ENCODE data around the gene DEPDC5. TPM values are rescaled to one million over a fixed set of nuclear protein-coding genes. Genes with fewer than 3 reads are reported as not detected.
A peak's percentile ranks its signal among the peaks of the same experiment; 100 is the strongest.
"Not testable (repeated sequence)": the region's sequence is repeated elsewhere in the genome, so short reads cannot be mapped to it uniquely, and the experiment has no call there.

Gene DEPDC5
- total and polyA plus RNA-seq, 5 donors, result 6.9 to 15.3 (median 12.6) TPM

DNA sequence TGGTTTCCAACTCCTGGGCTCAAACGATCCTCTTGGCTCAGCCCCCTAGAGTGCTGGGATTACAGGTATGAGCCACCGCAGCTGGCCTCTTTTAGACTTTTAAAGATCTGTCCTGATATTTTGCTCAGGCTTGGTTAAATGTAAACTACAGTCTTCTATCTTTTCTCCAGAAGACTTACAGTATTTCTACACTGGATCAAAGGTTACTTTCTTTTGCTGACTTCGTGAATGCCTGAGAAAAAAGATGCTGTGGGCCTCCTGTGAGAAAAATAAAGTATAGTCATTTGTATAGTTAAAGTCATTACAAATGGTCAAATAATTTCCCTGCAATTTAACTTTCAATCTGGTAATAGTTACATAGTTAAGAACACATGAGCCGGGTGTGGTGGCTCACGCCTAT, 19.6 kb downstream of the DEPDC5 start:
- DNase-seq (no peak), ATAC-seq (no peak)
- H3K27ac ChIP-seq (ENCODE audit: low read length), result no peak overlapping the region
- H3K9me3 ChIP-seq (ENCODE audit: control insufficient read depth, low read length), result no peaks in the 10 kb centered on the region
- H3K4me1 ChIP-seq (ENCODE audit: control insufficient read depth, insufficient read depth, low read length), result no peaks in the 10 kb centered on the region
- intact Hi-C loops (cut with DNase I), result no loop called here
- 89% methylated on average over 5 of the region's 5 CpGs for WGBS
- no peak overlapping the region for H3K4me3 ChIP-seq (ENCODE audit: low read length)
- H3K27me3 ChIP-seq (ENCODE audit: control insufficient read depth, insufficient read depth), result no peaks in the 10 kb centered on the region

DNA sequence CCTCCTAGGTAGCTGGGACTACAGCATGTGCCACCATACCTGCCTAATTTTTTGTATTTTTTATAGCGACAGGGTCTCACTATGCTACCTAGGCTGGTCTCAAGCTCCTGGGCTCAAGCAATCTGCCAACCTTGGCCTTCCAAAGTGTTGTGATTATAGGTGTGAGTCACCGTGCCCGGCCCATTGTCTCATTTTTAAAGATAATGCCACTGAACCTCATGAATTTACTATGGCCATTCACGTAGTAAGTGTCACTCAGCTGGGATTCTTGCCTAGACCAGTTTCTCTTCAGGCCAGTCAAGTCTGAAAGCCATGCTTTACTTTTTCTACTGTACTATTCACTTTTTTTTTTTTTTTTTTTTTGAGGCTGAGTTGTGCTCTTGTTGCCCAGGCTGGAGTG, 22.4 kb downstream of the DEPDC5 start:
- ATAC-seq (no peak), DNase-seq (no peak)
- WGBS, result 95% methylated on average over 4 of the region's 4 CpGs
- H3K4me1 ChIP-seq (ENCODE audit: control insufficient read depth, insufficient read depth, low read length), result no peaks in the 10 kb centered on the region
- no peak overlapping the region for H3K4me3 ChIP-seq (ENCODE audit: low read length)
- intact Hi-C loops (cut with DNase I), result no loop called here
- H3K27ac ChIP-seq (ENCODE audit: low read length), result no peak overlapping the region
- no peaks in the 10 kb centered on the region for H3K9me3 ChIP-seq (ENCODE audit: control insufficient read depth, low read length)
- no peaks in the 10 kb centered on the region for H3K27me3 ChIP-seq (ENCODE audit: control insufficient read depth, insufficient read depth)

GRCh38 chr22:31789803-31790202, 36.0 kb downstream of the DEPDC5 start:
- Histone ChIP-seq H3K4me3 (ENCODE audit: low read length) (no peak overlapping the region), H3K9me3 (ENCODE audit: control insufficient read depth, low read length) (no peaks in the 10 kb centered on the region), H3K27me3 (ENCODE audit: control insufficient read depth, insufficient read depth) (no peaks in the 10 kb centered on the region), H3K4me1 (ENCODE audit: control insufficient read depth, insufficient read depth, low read length) (no peaks in the 10 kb centered on the region), H3K27ac (ENCODE audit: low read length) (no peak overlapping the region)
- no peak for DNase-seq
- WGBS, result 41% methylated on average over 3 of the region's 3 CpGs
- peak; percentile 67 to 79 for ATAC-seq
- intact Hi-C loops (cut with DNase I), result no loop called here

DNA sequence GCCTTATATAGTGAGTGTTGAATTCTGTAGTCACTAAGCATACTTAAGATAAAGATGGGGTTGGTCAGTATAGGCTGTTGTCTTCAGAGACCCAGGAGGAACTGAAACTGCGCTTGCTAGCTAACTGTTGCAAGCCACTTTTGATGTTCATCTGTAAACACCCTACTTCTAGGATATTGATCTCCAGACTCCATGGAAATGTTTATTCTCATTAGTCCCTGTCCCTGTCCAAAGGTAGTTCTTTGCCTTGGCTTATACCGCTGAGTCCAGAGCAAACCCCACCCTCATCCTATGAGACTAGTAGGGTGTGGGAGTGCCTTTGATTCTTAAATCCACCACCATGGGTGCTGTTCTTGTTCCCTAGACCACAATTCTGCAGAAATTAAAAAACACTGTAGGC, 36.4 kb downstream of the DEPDC5 start:
- intact Hi-C loops (cut with DNase I), result no loop called here
- DNase-seq (no peak), ATAC-seq (peak; percentile 23 to 44)
- no peaks in the 10 kb centered on the region for H3K9me3 ChIP-seq (ENCODE audit: control insufficient read depth, low read length)
- no peak overlapping the region for H3K4me3 ChIP-seq (ENCODE audit: low read length)
- no peaks in the 10 kb centered on the region for H3K4me1 ChIP-seq (ENCODE audit: control insufficient read depth, insufficient read depth, low read length)
- H3K27me3 ChIP-seq (ENCODE audit: control insufficient read depth, insufficient read depth), result no peaks in the 10 kb centered on the region
- WGBS, result 71% methylated on average over 2 of the region's 2 CpGs
- no peak overlapping the region for H3K27ac ChIP-seq (ENCODE audit: low read length)

DNA sequence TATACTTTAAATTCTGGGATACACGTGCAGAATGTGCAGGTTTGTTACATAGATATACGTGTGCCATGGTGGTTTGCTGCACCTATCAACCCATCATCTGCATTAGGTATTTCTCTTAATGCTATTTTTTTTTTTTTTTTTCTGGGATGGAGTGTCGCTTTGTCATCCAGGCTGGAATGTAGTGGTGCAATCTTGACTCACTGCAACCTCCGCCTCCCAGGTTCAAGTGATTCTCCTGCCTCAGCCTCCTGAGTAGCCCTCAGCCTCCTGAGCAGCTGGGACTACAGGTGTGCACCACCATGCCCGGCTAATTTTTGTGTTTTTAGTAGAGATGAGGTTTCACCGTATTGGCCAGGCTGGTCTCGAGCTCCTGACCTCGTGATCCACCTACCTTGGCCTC, 45.5 kb downstream of the DEPDC5 start:
- H3K27ac ChIP-seq (ENCODE audit: low read length); intact Hi-C loops (cut with DNase I); H3K4me1 ChIP-seq (ENCODE audit: control insufficient read depth, insufficient read depth, low read length); ATAC-seq; DNase-seq; H3K9me3 ChIP-seq (ENCODE audit: control insufficient read depth, low read length); H3K27me3 ChIP-seq (ENCODE audit: control insufficient read depth, insufficient read depth); H3K4me3 ChIP-seq (ENCODE audit: low read length): not testable (repeated sequence)
- 85% methylated on average over 8 of the region's 8 CpGs for WGBS

DNA sequence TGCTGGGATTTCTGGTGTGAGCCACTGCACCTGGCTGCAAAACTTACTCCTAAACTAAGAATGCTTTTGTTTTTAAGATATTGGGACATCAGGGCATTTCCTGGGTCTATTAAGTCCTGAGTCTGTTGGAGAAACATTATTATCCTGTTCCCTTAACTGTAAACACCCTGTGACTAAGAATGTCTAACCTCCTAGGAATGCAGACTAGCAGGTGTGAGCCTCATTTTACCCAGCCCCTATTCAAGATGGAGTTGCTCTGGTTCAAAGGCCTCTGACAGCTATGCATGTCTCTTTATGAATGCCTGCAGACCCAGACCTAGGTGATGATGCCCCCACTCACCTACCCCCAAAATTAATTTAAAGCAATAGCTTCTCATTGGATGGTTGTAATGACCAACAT, 46.2 kb downstream of the DEPDC5 start:
- Histone ChIP-seq H3K27ac (ENCODE audit: low read length) (no peak overlapping the region), H3K4me1 (ENCODE audit: control insufficient read depth, insufficient read depth, low read length) (no peaks in the 10 kb centered on the region), H3K4me3 (ENCODE audit: low read length) (no peak overlapping the region), H3K9me3 (ENCODE audit: control insufficient read depth, low read length) (no peaks in the 10 kb centered on the region), H3K27me3 (ENCODE audit: control insufficient read depth, insufficient read depth) (no peaks in the 10 kb centered on the region)
- DNase-seq, result no peak
- intact Hi-C loops (cut with DNase I), result no loop called here
- no peak for ATAC-seq

- ATAC-seq; intact Hi-C loops (cut with DNase I); H3K4me3 ChIP-seq (ENCODE audit: low read length); DNase-seq; H3K4me1 ChIP-seq (ENCODE audit: control insufficient read depth, insufficient read depth, low read length); H3K9me3 ChIP-seq (ENCODE audit: control insufficient read depth, low read length); H3K27me3 ChIP-seq (ENCODE audit: control insufficient read depth, insufficient read depth); H3K27ac ChIP-seq (ENCODE audit: low read length): not testable (repeated sequence)
- 98% methylated on average over 6 of the region's 6 CpGs for WGBS
Observed at GRCh38 chr22:31800861-31801260, 47.0 kb downstream of the DEPDC5 start.

GRCh38 chr22:31802575-31802974, 48.8 kb downstream of the DEPDC5 start:
- no peaks in the 10 kb centered on the region for H3K4me1 ChIP-seq (ENCODE audit: control insufficient read depth, insufficient read depth, low read length)
- no peak for ATAC-seq
- no peaks in the 10 kb centered on the region for H3K9me3 ChIP-seq (ENCODE audit: control insufficient read depth, low read length)
- intact Hi-C loops (cut with DNase I), result no loop called here
- 94% methylated on average over 7 of the region's 7 CpGs for WGBS
- no peak overlapping the region for H3K27ac ChIP-seq (ENCODE audit: low read length)
- H3K4me3 ChIP-seq (ENCODE audit: low read length), result no peak overlapping the region
- H3K27me3 ChIP-seq (ENCODE audit: control insufficient read depth, insufficient read depth), result no peaks in the 10 kb centered on the region
- DNase-seq, result no peak

DNA sequence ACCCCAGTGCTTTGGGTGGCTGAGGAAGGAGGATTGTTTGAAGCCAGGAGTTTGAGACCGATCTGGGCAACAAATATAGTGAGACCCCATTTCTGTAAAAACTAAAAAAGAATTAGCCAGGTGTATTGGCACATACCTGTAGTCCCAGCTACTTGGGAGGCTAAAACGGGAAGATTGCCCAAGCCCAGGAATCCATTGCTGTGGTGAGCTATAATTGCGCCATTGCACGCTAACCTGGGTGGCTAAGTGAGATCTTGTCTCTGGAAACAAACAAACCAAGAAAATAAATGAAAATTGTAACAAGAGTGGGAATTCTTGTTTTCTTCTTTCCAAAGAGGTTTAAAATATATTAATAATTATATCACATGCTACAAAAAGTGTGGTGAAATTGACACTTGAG, 52.9 kb downstream of the DEPDC5 start:
- 95% methylated on average over 4 of the region's 4 CpGs for WGBS
- intact Hi-C loops (cut with DNase I), result no loop called here
- no peak overlapping the region for H3K4me3 ChIP-seq (ENCODE audit: low read length)
- H3K9me3 ChIP-seq (ENCODE audit: control insufficient read depth, low read length), result no peaks in the 10 kb centered on the region
- H3K27ac ChIP-seq (ENCODE audit: low read length), result no peak overlapping the region
- ATAC-seq (no peak), DNase-seq (no peak)
- H3K27me3 ChIP-seq (ENCODE audit: control insufficient read depth, insufficient read depth), result no peaks in the 10 kb centered on the region
- no peaks in the 10 kb centered on the region for H3K4me1 ChIP-seq (ENCODE audit: control insufficient read depth, insufficient read depth, low read length)

GRCh38 chr22:31812977-31813605, 59.3 kb downstream of the DEPDC5 start:
- no peak overlapping the region for H3K4me3 ChIP-seq (ENCODE audit: low read length)
- no peak for ATAC-seq
- H3K4me1 ChIP-seq (ENCODE audit: control insufficient read depth, insufficient read depth, low read length), result no peaks in the 10 kb centered on the region
- H3K27me3 ChIP-seq (ENCODE audit: control insufficient read depth, insufficient read depth), result no peaks in the 10 kb centered on the region
- DNase-seq, result no peak
- no peak overlapping the region for H3K27ac ChIP-seq (ENCODE audit: low read length)
- H3K9me3 ChIP-seq (ENCODE audit: control insufficient read depth, low read length), result no peaks in the 10 kb centered on the region
- 90% methylated on average over 6 of the region's 6 CpGs for WGBS
- intact Hi-C loops (cut with DNase I), result no loop called here

- WGBS, result 94% methylated on average over 7 of the region's 7 CpGs
- H3K4me1 ChIP-seq (ENCODE audit: control insufficient read depth, insufficient read depth, low read length); H3K27me3 ChIP-seq (ENCODE audit: control insufficient read depth, insufficient read depth); H3K27ac ChIP-seq (ENCODE audit: low read length); H3K4me3 ChIP-seq (ENCODE audit: low read length); DNase-seq; H3K9me3 ChIP-seq (ENCODE audit: control insufficient read depth, low read length); ATAC-seq; intact Hi-C loops (cut with DNase I): not testable (repeated sequence)
Observed at GRCh38 chr22:31813898-31814297, 60.1 kb downstream of the DEPDC5 start.

DNA sequence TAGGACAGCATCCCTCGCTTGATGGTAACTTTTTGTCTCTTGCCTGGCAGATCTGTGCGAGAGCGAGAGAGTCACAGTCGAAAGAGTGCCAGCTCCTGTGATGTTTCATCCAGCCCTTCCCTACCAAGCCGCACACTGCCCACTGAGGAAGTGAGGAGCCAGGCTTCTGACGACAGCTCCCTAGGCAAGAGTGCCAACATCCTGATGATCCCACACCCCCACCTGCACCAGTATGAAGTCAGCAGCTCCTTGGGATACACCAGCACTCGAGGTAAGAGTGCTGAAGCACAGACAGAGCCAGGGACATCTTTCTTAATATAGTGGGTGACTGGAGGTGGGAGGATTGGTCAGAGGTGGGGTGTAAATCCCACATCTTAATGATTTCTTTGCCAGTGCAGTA, 61.1 kb downstream of the DEPDC5 start:
- Histone ChIP-seq H3K9me3 (ENCODE audit: control insufficient read depth, low read length) (no peaks in the 10 kb centered on the region), H3K27me3 (ENCODE audit: control insufficient read depth, insufficient read depth) (no peaks in the 10 kb centered on the region), H3K27ac (ENCODE audit: low read length) (no peak overlapping the region), H3K4me1 (ENCODE audit: control insufficient read depth, insufficient read depth, low read length) (no peaks in the 10 kb centered on the region), H3K4me3 (ENCODE audit: low read length) (no peak overlapping the region)
- ATAC-seq (no peak), DNase-seq (no peak)
- intact Hi-C loops (cut with DNase I), result no loop called here
- 92% methylated on average over 7 of the region's 7 CpGs for WGBS

Measured in right cardiac atrium (tissue), 5 donors.